Mammary epithelial cell (primary cell): Measurements from ENCODE around the gene APEX1.

ENCODE experiments used
- CTCF ChIP-seq, 2 donors: IDR thresholded peaks in 1 of 2; conservative IDR thresholded peaks in 1 of 2; 2 replicates each; pipeline ENCODE4 v1.5.1; 2011 to 2012; ENCODE audit warnings: inconsistent platforms in 2 of 2, low read length in 2 of 2, mild to moderate bottlenecking in 2 of 2, control low read depth in 1 of 2, low read depth in 1 of 2; ENCODE audit not compliant: insufficient read depth in 1 of 2; ENCODE audit errors: extremely low read depth in 1 of 2
- EZH2 ChIP-seq: IDR thresholded peaks from 2 replicates; pipeline ENCODE4 v1.6.1; 2012; ENCODE audit warnings: low read length, inconsistent platforms, borderline replicate concordance

GRCh38 chr14:20416223-20416622 is 38.8 kb upstream of the APEX1 start:
- TF ChIP-seq CTCF (conservative IDR thresholded peaks at IDR 0.05 in 1 of 2, IDR thresholded peaks at IDR 0.05 in 1 of 2; ENCODE audit: extremely low read depth in 1 of 2, insufficient read depth in 1 of 2, low read depth in 1 of 2, low read length in 2 of 2) (no peak), EZH2 (no peak)
